Brain microvascular endothelial cell (primary cell): ENCODE results near the gene INHBC.

Experiments
- DNase-seq: peaks from one replicate; pipeline ENCODE4 v3.0.0-alpha.2; 2020
- H3K27ac ChIP-seq: fragments of 250-450 bp; sonication (Bioruptor Pico); 2 replicates; pipeline ENCODE4 v1.5.1; 2020; ENCODE audit warnings: mild to moderate bottlenecking, moderate library complexity
- H3K27me3 ChIP-seq: fragments of 250-450 bp; sonication (Bioruptor Pico); replicated peaks from 2 replicates; pipeline ENCODE4 v1.5.1; 2020; ENCODE audit warnings: mild to moderate bottlenecking
- H3K36me3 ChIP-seq: fragments of 250-450 bp; sonication (Bioruptor Pico); replicated peaks from 2 replicates; pipeline ENCODE4 v1.5.1; 2020; ENCODE audit warnings: mild to moderate bottlenecking
- H3K4me3 ChIP-seq: 2 replicates; pipeline ENCODE4 v1.5.1; 2011; ENCODE audit warnings: low read depth, mild to moderate bottlenecking, control low read depth, low read length, moderate library complexity
- CTCF ChIP-seq: IDR thresholded peaks from 2 replicates; pipeline ENCODE4 v1.5.1; 2011; ENCODE audit warnings: low read depth, mild to moderate bottlenecking, moderate library complexity, low read length, control low read depth, inconsistent platforms; ENCODE audit errors: missing control alignments
- in situ Hi-C: cut with HindIII; loops from 2 replicates; pipeline ENCODE4 v1.10.0; 2017; ENCODE audit warnings: low sequenced_read_pairs, low pct_ligation_motif_present

Gene INHBC

GRCh38 chr12:57467212-57467874 lies 32.8 kb downstream of the INHBC start:
- peaks cover 11% of the 10 kb centered on the region for H3K27me3 ChIP-seq
- no peak overlapping the region for H3K4me3 ChIP-seq
- no peaks in the 10 kb centered on the region for H3K36me3 ChIP-seq
- no peak overlapping the region for H3K27ac ChIP-seq
- TF ChIP-seq CTCF, result no peak
- no peak for DNase-seq
- in situ Hi-C loops, result no loop called here

GRCh38 chr12:57467915-57468314 lies 33.3 kb downstream of the INHBC start:
- Histone ChIP-seq H3K36me3 (no peaks in the 10 kb centered on the region), H3K27ac (no peak overlapping the region)
- no peak for TF ChIP-seq CTCF

GRCh38 chr12:57469296-57470164 lies 34.9 kb downstream of the INHBC start:
- no peaks in the 10 kb centered on the region for H3K36me3 ChIP-seq
- DNase-seq, result no peak
- in situ Hi-C loops, result no loop called here
- no peak overlapping the region for H3K27ac ChIP-seq
- H3K4me3 ChIP-seq, result no peak overlapping the region
- H3K27me3 ChIP-seq, result peaks cover 32% of the 10 kb centered on the region
- TF ChIP-seq CTCF, result no peak

More at GRCh38 chr12:57467915-57468314, 33.3 kb downstream of the INHBC start:
- in situ Hi-C loops, result no loop called here
- DNase-seq, result no peak
- no peak overlapping the region for H3K4me3 ChIP-seq
- H3K27me3 ChIP-seq, result peaks cover 16% of the 10 kb centered on the region

- peaks cover 41% of the 10 kb centered on the region for H3K27me3 ChIP-seq
- H3K27ac ChIP-seq, result no peak overlapping the region
Observed at GRCh38 chr12:57470286-57470969, 35.8 kb downstream of the INHBC start.

GRCh38 chr12:57470970-57471656 lies 36.5 kb downstream of the INHBC start:
- no peak for DNase-seq
- no peak for TF ChIP-seq CTCF
- H3K27me3 ChIP-seq, result peaks cover 45% of the 10 kb centered on the region
- in situ Hi-C loops, result no loop called here
- no peaks in the 10 kb centered on the region for H3K36me3 ChIP-seq
- H3K4me3 ChIP-seq, result no peak overlapping the region
- no peak overlapping the region for H3K27ac ChIP-seq

More at GRCh38 chr12:57470286-57470969, 35.8 kb downstream of the INHBC start:
- no peak for DNase-seq
- Histone ChIP-seq H3K36me3 (no peaks in the 10 kb centered on the region), H3K4me3 (no peak overlapping the region)
- no peak for TF ChIP-seq CTCF
- in situ Hi-C loops, result no loop called here
